AG09309 (cell line): ENCODE data around the gene STYXL1.

ENCODE experiments used
- DNase-seq: peaks from one replicate; pipeline ENCODE4 v3.0.0-alpha.2; 2010; ENCODE audit warnings: low read depth
- H3K4me3 ChIP-seq: 2 replicates; pipeline ENCODE4 v1.5.1; 2011; ENCODE audit warnings: mild to moderate bottlenecking, low read depth, low read length, moderate library complexity; ENCODE audit not compliant: control insufficient read depth
- CTCF ChIP-seq: IDR thresholded peaks from 2 replicates; pipeline ENCODE4 v1.5.1; 2011; ENCODE audit warnings: mild to moderate bottlenecking, low read depth, low read length, inconsistent platforms; ENCODE audit not compliant: insufficient read depth, control insufficient read depth; ENCODE audit errors: missing control alignments

Gene STYXL1

GRCh38 chr7:75953931-75954330, 93.9 kb downstream of the STYXL1 start:
- DNase-seq, result no peak
- H3K4me3 ChIP-seq, result no peak overlapping the region
- no peak for TF ChIP-seq CTCF

DNA sequence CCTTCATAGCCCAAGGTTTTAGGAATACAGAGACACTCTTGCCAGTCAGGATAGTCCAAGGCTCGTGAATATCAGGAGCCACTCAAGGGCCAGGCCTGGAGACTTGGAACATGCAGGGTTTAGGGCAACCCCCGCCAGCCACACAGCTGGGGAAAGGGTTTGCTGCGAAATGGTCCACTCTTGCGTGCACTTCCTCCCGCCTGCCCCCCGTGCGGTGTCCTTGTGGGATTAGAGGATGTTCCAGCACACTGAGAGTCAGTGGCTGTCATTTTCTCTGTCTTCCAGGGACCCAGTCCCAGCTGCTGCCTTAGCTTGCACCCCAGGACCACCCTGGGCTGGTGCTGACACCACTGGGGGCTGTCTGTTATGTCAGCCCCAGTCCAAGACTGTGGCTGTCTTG, 94.4 kb downstream of the STYXL1 start:
- no peak for DNase-seq
- no peak for TF ChIP-seq CTCF
- H3K4me3 ChIP-seq, result no peak overlapping the region

DNA sequence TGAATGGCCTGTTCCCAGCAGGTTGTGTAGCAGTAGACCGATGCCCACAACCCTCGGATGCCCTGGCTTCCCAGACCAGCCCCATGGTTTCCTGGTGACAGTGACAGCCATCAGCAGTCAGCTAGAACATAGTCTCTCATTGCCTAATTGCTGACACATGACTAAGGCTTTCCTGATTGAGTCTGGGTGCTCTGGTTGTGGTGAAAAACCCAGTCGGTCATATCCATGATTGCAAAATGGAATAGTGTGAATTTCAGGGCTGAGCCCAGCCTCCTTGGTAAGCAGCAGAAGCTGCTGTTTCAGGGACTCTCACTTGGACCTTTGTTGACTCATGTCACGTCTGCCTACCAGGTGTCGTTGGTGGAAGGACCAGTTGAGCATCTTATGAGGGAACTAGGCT, 96.3 kb downstream of the STYXL1 start:
- H3K4me3 ChIP-seq, result no peak overlapping the region
- TF ChIP-seq CTCF, result no peak
- DNase-seq, result peak; percentile 46

DNA sequence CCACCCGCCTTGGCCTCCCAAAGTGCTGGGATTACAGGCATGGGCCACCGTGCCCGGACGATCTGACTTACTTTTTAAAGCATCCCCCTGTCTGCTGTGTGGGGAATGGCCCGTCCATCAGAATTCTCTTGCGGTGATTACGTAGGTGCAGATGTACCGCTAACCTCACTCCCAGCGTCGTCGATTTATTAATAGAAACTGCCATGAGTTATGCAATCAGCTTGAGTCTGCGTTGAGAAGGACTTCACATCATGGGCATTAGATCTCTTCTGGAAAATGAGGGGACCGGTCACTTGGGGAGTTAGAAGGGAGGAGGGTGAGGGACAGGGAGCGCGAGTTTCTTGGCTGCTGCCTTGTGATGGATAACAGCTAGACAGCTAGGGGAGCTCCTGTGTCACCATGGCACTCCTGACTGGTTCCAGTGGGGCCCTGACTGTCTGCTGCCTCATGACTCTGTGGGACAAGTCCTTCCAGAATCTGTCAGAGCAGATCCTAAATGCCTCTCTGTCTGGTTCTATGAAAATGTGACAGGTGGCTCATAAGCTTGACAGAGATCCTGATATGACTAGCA, 97.6 kb downstream of the STYXL1 start:
- DNase-seq, result no peak
- no peak for TF ChIP-seq CTCF
- no peak overlapping the region for H3K4me3 ChIP-seq

DNA sequence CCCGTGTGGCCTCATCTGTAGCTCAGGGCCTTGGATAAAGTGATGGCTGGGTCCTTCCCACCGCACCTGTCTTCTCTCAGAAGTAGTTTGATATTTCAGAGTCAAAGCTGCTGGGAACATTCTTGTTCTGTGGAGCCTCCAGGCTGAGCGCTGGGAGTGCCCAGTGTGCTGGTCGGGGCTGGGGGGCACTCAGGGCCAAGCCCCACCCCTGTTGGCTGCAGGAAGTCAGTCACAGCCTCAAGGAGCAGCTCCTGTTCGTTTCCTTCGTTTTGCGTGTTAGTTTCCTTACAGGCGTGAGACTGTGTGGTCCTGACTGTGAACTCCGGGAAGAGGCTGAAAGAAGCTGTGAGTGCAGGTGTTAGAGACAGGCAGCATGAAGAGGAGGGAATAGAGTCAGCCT, 99.6 kb downstream of the STYXL1 start:
- H3K4me3 ChIP-seq, result no peak overlapping the region
- no peak for DNase-seq
- no peak for TF ChIP-seq CTCF
